HEK293T (cell line): Measurements from ENCODE around the gene HSDL1.

Source experiments
- ARNT ChIP-seq: fragments of 450-650 bp; IDR thresholded peaks from 2 replicates; pipeline ENCODE4 v1.6.1; 2017; ENCODE audit warnings: mild to moderate bottlenecking
- BHLHE40 ChIP-seq: fragments of 450-650 bp; IDR thresholded peaks from 2 replicates; pipeline ENCODE4 v1.6.1; 2016; ENCODE audit warnings: mild to moderate bottlenecking, moderate library complexity, borderline replicate concordance
- CTBP1 ChIP-seq: fragments of 450-650 bp; IDR thresholded peaks from 2 replicates; pipeline ENCODE4 v1.6.1; 2016; ENCODE audit warnings: borderline replicate concordance
- FOXM1 ChIP-seq: fragments of 450-650 bp; IDR thresholded peaks from 2 replicates; pipeline ENCODE4 v1.6.1; 2017; ENCODE audit warnings: mild to moderate bottlenecking, borderline replicate concordance
- HDGF ChIP-seq: fragments of 450-650 bp; IDR thresholded peaks from 2 replicates; pipeline ENCODE4 v1.6.1; 2017; ENCODE audit warnings: antibody characterized with exemption, borderline replicate concordance
- L3MBTL2 ChIP-seq: fragments of 450-650 bp; conservative IDR thresholded peaks from 2 replicates; pipeline ENCODE4 v1.6.1; 2016; ENCODE audit warnings: mild to moderate bottlenecking
- NFRKB ChIP-seq: fragments of 450-650 bp; IDR thresholded peaks from 2 replicates; pipeline ENCODE4 v1.6.1; 2016; ENCODE audit warnings: mild to moderate bottlenecking, moderate library complexity
- SP1 ChIP-seq: fragments of 450-650 bp; IDR thresholded peaks from 2 replicates; pipeline ENCODE4 v1.6.1; 2017
- SUZ12 ChIP-seq: fragments of 450-650 bp; IDR thresholded peaks from 2 replicates; pipeline ENCODE4 v1.6.1; 2016; ENCODE audit warnings: mild to moderate bottlenecking
- TARDBP ChIP-seq: fragments of 450-650 bp; IDR thresholded peaks from 2 replicates; pipeline ENCODE4 v1.6.1; 2016

GRCh38 chr16:84150926-84151325, 5.9 kb upstream of the HSDL1 start:
- TF ChIP-seq HDGF, result no peak
- TF ChIP-seq BHLHE40, result no peak
- TF ChIP-seq SUZ12, result no peak
- no peak for TF ChIP-seq L3MBTL2
- TF ChIP-seq TARDBP, result no peak
- no peak for TF ChIP-seq CTBP1
- TF ChIP-seq ARNT, result no peak
- no peak for TF ChIP-seq FOXM1
- TF ChIP-seq SP1, result no peak
- no peak for TF ChIP-seq NFRKB
